ENCODE measurements around the gene CDC42BPG.
A peak's percentile ranks its signal among the peaks of the same experiment; 100 is the strongest.

The CDC42BPG gene

DNA sequence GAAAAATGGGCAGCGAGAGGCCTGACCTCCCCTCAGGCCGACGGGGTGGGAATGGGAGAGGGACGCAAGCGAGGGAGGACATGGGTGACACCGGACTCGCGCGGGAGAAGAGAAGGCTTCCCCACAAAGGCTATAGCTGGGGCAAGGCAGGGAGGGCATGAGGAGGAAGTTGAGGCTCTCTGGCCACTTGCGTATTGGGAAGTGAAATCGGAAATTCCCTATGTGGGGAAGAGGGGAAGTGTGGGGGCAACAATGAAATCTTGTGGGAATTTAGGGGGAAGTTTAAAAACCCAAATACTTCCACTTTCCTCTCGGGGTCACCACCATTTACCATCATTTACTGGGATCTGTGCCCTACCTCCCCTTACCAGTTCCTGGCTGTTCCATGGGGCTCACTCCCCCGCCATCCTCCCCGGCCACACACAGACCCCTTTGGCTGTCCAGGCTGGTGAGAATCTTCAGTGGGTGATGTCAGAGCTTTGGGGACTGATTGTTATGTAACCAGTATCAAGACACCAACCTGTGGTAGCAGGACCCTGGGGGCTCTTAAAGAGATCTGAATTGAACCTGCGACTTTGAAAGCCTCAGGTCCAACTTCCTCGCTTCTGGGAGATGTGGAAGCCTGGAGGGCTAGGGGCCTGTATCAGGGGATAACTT is 34.9 kb upstream of the CDC42BPG start:
- DNase-seq, result no peak

DNA sequence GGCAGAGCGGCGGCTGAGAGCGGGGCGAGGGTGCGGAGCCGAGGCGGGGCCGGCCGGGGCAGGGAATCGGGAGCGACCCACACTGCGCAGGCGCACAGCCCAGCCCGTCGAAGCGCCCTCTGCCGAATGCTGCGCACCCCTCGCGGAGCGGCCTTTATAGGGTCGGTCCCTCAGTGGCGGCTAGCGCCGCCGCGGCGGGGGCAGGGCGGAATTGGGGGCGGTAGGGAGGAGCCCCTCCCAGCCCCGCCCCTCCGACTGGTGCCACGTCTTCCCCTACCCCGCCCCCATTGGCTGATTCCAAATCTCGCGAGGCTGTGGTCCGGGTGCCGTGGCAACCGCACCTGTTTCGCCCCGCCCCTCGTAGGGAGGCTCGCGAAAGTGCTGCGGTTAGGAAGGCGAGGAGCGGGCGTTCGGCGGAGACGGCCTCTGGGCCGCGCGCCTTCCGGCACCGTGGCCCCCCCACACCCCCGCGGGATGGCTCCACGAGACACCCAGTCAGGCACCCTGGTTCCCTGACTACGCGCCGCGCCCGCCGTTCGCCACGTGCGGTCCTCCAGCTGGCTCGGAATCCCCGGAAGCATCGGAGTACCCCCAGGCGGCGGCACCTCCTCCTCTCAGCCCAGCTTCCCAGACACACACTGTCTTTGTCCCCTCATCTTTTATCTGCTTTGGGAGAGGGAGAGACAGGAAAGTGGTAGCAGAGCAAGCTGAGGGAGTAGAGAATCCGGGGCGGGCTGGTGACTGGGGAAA is 34.2 kb upstream of the CDC42BPG start, which contains the start of gene EHD1:
Gene EHD1 (minus strand): TSS at position 128 of the 750 bp plus-strand sequence. CDS start 157 bp downstream, outside the sequence.
- DNase-seq, result peak; percentile 99

GRCh38 chr11:64878223-64878493 is 33.7 kb upstream of the CDC42BPG start:
- no peak for DNase-seq

- DNase-seq, result peak; percentile 51
Measured at GRCh38 chr11:64877390-64878222, 33.2 kb upstream of the CDC42BPG start.

GRCh38 chr11:64876835-64877341 is 32.4 kb upstream of the CDC42BPG start:
- DNase-seq, result no peak

DNA sequence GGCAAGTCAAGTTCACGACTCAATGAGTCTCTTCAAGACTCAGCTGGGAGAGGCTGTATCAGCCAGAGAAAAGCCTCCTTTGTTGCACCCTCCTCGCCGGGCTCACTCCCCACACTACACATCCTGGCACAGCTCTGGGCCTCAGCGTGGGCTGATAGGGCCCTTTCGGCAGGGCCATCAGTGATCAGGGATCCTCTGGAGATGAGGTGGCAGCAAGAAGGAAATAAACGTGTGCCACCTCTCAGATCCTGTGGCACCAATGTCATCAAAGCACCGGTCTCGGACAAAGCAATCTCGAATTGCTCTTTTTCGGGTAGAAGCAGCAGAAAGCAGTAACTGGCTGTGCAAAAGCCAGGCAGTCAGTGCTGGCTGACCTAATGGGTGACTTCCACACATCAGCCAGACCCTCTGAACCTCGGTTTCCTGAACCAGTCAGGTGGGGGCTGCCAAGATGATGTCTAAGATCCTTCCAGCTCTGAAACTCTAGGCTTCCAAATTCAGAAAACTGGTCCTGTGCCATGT is 31.8 kb upstream of the CDC42BPG start:
- DNase-seq, result peak; percentile 62

DNA sequence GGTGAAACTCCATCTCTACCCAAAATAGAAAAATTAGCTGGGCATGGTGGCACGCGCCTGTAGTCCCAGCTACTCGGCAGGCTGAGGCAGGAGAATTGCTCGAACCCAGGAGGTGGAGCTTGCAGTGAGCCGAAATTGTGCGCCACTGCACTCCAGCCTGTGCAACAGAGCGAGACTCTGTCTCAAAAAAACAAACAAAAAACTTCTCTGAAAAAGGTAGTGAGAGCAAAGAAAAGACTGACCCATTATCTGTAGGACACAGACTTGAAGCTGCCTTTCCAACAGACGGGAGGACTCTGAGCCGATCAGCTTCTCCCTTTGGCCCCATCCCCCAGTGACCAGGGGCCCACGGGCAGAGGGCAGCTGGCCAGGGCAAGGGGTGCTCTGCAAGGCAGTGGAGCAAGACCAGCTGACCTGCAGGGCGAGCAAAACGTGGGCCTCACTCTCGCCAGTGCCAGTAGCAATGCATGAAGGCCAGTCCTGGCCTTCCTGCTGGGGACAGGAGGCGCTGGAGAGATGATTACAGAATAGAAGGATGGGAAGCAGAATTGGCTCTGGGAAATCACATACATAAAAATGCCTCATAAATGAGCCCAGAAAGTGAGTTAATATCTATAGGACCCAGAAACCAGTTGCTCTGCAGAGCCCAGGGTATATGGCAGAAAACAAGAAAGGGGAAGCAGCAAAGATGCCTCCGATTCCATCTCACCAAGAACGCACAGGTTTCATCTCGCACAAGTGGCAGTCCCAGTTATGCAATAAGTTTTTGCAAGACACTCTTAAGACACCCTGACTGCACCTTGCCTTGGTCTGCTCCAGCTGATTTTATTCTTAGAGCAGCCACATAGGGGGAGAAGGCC is 31.1 kb upstream of the CDC42BPG start:
- no peak for DNase-seq

- DNase-seq, result no peak
Measured at GRCh38 chr11:64874308-64875240, 30.1 kb upstream of the CDC42BPG start.

GRCh38 chr11:64872790-64873488 is 28.5 kb upstream of the CDC42BPG start:
- DNase-seq, result no peak

- DNase-seq, result no peak
Measured at GRCh38 chr11:64871492-64871891, 27.0 kb upstream of the CDC42BPG start.

- no peak for DNase-seq
Measured at GRCh38 chr11:64870893-64871466, 26.5 kb upstream of the CDC42BPG start.

GRCh38 chr11:64870176-64870892 is 25.9 kb upstream of the CDC42BPG start:
- no peak for DNase-seq

GRCh38 chr11:64869571-64870175 is 25.2 kb upstream of the CDC42BPG start:
- no peak for DNase-seq

DNA sequence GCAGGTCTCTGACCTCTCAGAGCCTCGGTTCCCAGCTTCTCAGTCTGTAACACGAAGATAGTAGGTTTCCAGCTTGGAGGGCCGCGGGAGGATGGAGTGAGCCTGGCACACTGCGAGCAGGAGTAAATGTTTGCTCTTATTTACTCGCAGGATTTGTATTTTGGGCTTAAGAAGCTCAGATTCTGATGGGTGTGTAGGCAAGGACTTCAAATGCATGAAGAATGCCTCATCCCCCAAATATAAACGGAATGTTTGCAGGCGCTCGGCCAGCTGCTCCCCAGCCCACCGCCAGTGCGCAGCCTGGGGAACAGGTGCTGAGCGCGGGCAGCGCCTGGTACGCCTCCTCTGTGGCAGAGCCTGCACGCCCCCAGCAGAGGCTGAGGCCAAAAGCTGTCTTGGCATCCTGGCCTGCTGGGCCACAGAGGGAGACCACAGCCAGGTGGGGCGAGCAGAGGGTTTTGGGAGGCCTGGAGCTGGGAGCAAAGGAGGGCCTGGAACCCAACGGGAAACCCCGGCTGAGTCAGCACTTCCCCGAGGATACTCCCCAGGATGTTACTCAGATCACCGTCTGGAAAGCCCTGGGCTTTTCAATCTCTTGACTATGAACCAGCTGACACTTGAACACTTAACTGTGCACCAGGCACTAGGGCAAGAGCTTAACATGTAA is 24.6 kb upstream of the CDC42BPG start:
- peak; percentile 50 for DNase-seq

DNA sequence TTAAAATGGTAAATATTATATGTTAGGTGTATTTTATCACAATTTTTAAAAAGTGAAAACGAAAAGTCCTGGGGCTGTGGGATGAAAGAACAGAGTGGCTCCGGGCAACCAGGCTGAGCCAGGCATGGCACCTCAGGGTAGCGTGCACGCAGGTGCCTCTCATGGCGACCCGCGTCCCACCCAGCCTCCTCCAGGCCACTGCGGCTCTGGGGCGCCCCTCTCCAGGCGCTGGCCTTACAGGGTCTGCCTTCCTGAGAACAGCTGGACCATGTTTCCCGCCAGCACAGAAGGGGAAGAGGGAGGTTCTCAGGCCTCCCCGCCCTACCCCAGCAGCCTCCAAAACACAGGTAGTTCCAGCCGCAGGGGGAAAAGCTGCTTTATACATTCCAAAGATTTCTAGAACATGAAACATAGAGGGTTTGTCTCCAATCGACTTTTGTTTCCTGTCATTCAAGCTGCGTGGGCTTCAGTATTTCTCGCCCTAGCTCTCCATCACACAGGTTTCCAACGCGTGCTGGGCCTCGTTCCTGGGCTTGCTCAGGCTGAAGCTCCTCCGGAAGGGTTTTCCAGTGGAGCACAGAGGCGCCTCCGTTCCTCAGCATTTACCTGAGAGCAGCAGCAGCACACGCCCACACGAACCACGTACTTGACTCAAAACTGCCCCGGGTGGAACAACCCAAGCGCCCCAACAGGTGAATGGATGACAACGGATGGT is 23.5 kb upstream of the CDC42BPG start:
- DNase-seq, result peak; percentile 37

DNA sequence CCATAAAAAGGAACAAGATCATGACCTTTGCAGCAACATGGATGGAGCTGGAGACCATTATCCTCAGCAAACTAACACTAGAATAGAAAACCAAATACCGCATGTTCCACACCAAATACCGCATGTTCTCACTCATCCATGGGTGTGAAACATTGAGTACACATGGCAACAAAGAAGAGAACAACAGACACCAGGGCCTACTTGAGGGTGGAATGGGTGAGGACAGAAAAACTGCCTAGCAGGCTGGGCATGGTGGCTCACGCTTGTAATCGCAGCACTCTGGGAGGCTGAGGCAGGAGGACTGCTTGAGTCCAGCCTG is 21.7 kb upstream of the CDC42BPG start:
- no peak for DNase-seq

DNA sequence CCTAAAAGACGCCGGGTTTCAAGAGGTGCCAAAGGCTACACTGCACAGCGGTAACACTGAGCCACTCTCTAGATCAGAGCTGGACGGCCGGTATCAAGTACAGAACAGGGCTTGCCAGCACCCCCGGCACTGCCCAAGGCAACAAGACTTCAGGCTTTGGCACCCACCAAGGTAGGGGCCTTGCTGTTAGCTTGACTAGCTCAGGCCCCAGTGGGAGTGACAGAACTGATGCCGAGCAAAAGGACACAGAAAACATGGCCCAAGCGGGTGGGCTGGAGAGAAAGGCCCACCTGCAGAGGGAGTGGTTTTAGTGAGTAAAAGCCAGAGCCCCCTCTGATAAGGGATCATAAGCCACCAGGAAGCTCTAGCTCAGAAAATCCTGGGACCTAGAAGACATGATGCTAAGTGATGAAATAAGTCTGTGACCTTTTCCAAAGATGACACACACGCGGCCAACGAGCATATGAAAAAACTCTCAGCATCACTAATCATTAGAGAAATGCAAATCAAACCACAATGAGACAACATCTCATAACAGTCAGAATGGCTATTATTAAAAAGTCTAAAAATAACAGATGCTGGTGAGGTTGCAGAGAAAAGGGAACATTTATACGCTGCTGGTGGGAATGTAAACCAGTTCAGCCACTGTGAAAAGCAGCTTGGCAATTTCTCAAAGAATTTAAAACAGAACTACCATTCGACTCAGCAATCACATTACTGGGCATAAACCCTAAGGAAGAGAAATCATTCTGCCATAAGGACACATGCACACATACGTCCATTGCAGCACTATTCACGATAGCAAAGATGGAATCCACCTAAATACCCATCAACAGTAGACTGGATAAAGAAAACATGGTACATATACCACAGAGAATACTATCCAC is 21.1 kb upstream of the CDC42BPG start:
- peak; percentile 65 for DNase-seq
